ENCODE measurements around the gene CST3. TPM values are rescaled to one million over a fixed set of nuclear protein-coding genes. Genes with fewer than 3 reads are reported as not detected.

The CST3 gene
- polyA plus RNA-seq, 12 donors: 67.9 to 280 (median 88.8) TPM; not detected in 1

GRCh38 chr20:23605867-23606651 is 31.7 kb downstream of the CST3 start, which contains the start of gene CST9:
Gene CST9, minus strand, starts transcription at chr20:23605917. Its CDS starts 53 bp downstream, at chr20:23605864.
- no peak for DNase-seq

GRCh38 chr20:23604306-23604705 is 33.4 kb downstream of the CST3 start:
- DNase-seq: no peak

DNA sequence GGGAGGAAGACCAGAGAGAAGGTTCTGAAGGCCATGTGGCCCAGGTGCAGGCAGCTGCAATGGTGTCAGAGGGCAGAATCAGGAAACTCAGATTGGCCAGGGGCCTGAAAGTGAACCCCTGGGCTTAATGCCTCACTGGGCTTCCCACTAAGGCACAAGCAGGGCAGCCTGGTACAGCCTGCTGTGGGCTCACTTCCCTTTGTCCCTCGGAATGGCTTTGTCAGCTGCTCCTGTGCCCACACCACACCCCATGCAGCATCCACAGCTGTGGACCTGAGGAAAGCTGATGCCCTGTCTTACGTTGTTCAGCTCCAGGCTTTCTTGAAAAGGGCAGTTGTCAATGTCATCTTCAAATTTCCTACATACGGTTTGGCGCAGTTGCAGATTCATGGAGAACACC is 34.4 kb downstream of the CST3 start:
- DNase-seq: no peak

- DNase-seq: no peak
Observed at GRCh38 chr20:23602699-23603098, 35.1 kb downstream of the CST3 start.

DNA sequence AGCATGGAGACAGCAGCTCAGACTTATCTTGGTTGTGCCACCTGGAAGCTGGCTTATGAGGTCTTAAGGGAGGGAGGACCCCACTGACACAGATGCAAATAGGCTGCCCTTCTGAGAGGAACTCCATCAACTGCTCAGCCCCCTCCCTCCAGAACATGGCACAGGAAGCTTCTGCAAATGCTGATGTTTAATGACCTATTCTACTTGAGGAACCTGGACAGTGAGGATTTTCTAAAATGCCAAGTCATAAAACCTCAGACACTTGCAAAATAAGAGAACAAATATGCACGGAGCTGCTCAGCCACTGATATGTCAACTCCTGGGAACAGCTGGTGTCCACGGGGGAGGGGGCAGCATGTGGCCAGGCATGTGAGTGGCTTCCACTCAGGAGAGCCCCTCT is 35.5 kb downstream of the CST3 start:
- DNase-seq: no peak

DNA sequence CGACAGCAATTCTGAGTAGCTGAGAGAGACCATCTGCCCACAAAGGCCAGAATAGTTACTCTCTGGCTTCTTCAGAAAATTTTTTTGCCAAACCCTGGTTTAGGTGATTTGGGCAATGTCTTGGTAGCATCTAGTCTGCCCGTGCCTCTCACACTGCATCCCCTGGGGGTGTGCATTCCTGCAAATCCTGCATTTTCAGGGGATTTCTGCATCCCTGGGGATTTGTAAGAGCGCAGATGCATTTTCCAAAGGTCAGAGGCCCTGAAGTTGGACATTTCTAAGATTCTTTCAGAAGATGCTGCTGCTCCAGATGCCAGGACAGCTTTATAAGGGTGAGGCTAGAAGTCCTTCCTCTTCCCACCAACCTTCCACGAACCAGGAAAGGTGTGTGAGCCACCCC is 36.0 kb downstream of the CST3 start:
- DNase-seq: no peak

DNA sequence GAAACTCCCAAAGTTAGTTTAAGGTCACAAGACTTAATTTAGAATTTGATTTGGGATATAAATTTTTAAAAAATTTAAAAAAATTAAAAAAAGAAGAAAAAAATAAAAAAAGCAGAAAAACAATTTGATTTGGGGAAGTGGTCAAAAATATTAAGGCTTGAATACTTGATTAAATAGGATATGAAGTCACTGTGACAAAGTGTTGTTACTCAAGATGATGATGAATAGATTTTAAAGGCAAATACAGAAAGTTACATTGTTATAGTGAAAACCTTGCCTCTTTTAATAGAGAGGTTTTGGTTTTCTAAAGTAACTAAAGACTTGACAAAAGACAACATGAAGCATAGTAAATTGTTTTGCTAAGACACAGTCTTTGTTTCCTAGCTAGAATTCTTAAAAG is 39.3 kb downstream of the CST3 start:
- no peak for DNase-seq

- no peak for DNase-seq
Observed at GRCh38 chr20:23596579-23597250, 41.0 kb downstream of the CST3 start.

GRCh38 chr20:23595941-23596340 is 41.8 kb downstream of the CST3 start:
- DNase-seq: no peak

DNA sequence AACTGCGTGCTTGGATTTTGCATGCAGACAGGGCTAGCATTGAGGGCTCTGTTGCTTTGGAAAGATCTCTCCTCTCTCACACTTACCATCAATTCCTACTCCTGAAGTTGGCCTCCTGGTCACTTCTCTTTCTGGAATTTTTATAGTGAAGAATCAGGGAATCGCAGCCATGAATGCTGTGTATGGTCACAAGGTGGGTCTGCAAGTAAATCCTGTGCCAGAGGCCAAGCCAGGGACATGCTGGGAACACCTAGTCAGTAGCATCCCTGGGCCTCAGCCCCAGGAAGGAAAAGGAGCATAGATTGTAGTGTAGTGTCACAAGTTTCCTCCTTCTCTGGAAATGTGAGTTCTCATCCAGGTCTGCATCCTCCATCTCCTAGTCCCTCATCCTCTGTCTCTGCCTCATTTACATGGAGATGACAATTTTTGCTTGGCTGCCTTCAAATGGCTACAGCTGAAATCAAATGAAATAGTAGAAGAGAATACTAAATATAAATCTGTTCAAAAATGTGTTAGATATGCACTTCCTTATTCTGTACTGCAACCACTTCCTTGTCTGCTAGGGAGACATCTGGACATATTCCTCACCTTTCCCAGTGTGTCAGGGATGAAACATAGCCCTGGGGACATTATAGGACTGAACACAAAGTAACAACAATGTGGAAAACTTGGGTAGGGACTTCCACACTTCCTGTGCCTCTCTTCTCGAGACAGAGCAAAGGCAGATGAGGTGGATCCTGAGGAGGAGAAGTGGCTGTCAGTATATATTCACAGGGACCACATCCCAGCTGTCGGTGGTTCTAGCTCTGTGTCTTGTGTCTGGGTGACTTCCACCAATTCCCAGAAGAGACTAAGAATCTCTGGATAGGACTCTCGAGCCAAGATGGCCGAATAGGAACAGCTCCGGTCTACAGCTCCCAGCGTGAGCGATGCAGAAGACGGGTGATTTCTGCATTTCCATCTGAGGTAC is 49.0 kb downstream of the CST3 start:
- no peak for DNase-seq

DNA sequence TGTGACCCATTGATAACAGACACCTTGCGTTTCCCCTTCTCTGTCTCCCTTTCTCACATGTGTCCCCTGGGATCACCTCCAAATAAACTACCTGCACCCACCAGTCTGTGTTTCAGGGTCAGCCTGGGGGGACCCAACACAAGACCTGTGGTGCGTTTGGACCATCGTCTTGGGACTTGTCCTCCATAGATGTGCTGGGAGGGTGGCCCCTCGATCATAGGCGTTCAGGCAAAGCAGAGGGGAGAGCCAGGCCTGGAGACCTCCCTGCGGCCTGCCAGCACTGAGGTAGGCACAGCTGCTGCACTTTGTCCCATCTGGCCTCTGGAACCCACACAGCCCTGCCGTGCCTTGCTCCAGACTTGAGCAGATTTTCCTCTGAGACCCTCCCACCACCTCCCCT is 50.1 kb downstream of the CST3 start:
- DNase-seq: no peak

GRCh38 chr20:23586735-23587525 is 50.8 kb downstream of the CST3 start:
- DNase-seq: no peak

- DNase-seq: no peak
Observed at GRCh38 chr20:23585808-23586734, 51.7 kb downstream of the CST3 start.

DNA sequence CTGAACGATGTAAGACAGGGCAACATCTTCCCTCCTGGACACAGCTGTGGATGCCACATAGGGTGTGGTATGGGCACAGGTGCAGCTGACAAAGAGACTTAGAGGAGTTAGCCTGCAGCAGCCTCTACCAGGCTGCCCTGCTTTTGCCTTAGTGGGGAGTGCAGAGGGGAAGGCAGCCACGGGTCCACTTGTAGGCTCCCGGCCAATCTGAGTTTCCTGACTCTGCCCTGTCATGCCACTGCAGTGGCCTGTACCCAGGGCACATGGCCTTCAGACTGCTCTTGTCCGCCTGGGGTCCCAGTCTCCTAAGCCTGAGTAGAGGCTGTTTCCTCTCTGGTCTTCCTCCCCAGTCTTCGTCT is 52.3 kb downstream of the CST3 start:
- no peak for DNase-seq

GRCh38 chr20:23584434-23585199 is 53.1 kb downstream of the CST3 start:
- no peak for DNase-seq
